ENCODE measurements around the gene ENOPH1.

DNA sequence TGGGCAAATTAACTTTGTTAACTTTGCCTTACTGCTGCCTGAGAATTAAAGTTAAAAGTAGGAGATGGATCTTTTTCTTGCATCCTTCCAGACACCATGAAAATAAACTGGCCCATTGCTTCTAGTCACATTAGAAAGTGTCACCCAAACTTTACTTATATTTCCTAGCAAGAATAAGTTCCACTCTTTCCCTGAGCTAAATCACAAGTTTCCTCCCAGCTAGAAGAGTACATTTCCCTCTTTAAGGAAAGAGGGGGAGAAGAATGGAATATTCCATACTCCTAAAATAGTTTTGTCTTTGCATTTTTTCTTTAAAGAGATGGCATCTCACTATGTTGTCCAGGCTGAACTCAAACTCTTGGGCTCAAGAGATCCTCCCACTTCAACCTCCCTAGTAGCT is 77.6 kb downstream of the ENOPH1 start:
- no peak for TF ChIP-seq EZH2 (IDR thresholded peaks at IDR 0.05)
- TF ChIP-seq POLR2AphosphoS5 (IDR thresholded peaks at IDR 0.05; ENCODE audit: borderline replicate concordance, low read depth, low read length): no peak
- TF ChIP-seq FOXP2 (optimal IDR thresholded peaks at IDR 0.05; ENCODE audit: control extremely low read depth, extremely low read length, insufficient read depth): no peak

Data from SK-N-MC (cell line).